Measurements from ENCODE around the gene CHL1. TPM values are rescaled to one million over a fixed set of nuclear protein-coding genes. Genes with fewer than 3 reads are reported as not detected.

Gene CHL1
- total and polyA plus RNA-seq, 2 of the 8 experiments (the other 6 are each of a cell fraction or from before 2014, with no cell fraction given): 0.05 to 0.99 TPM

DNA sequence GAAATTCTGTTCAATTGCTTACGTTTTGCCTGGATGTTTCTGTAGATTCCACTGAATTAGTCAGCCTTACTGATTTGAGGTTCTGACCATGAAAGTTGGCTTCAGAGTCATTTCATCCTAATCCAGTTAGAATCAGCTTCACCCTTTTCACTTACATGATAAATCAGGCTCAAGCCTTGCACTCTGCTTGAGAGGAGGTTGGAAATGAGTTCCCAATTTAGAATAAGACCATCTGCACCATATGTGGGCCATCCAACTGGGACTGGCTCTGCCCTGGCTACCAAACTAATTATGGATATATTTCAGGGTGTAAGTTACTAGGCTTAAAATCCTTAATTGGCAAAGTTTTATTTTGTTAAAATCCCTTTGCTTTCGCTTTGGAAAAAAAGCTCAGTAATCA, 255.7 kb downstream of the CHL1 start:
- Histone ChIP-seq H3K4me3 (ENCODE audit: extremely low read depth in 1 of 4, insufficient read depth in 2 of 4, low read depth in 3 of 4, low read length in 4 of 4) (no peak overlapping the region), H3K4ac (replicated peaks; ENCODE audit: insufficient read length, low read depth, low read length) (no peak overlapping the region), H4K91ac (replicated peaks; ENCODE audit: insufficient read length, low read length) (no peak overlapping the region), H3K56ac (replicated peaks; ENCODE audit: insufficient read length, low read depth, low read length) (no peak overlapping the region), H3K18ac (ENCODE audit: extremely low read depth, low read length) (no peak overlapping the region), H3K9ac (replicated peaks in 1 of 4; ENCODE audit: extremely low read depth in 1 of 4, low read depth in 3 of 4, low read length in 3 of 4) (no peak overlapping the region), H2BK20ac (ENCODE audit: low read length) (no peak overlapping the region), H3K27me3 (replicated peaks in 1 of 4; ENCODE audit: control insufficient read depth in 3 of 4, extremely low read depth in 1 of 4, insufficient read depth in 3 of 4, low read length in 3 of 4) (no peaks in the 10 kb centered on the region), H3K9me3 (ENCODE audit: insufficient read depth in 2 of 2, low read depth in 1 of 2, low read length in 1 of 2) (no peaks in the 10 kb centered on the region), H3K4me2 (ENCODE audit: insufficient read depth in 1 of 2, low read depth in 2 of 2, low read length in 2 of 2) (no peak overlapping the region), H2BK12ac (ENCODE audit: low read depth, low read length) (no peak overlapping the region), H4K8ac (ENCODE audit: extremely low read depth, insufficient read depth, low read length) (no peak overlapping the region), H3K23me2 (ENCODE audit: low read depth, low read length) (no peaks in the 10 kb centered on the region), H3K4me1 (replicated peaks in 1 of 4; ENCODE audit: control insufficient read depth in 3 of 4, insufficient read depth in 4 of 4, low read length in 3 of 4) (peaks cover 0 to 10% (median under 1%) of the 10 kb centered on the region in 4 experiments; a peak in 4 of 7 replicates), H4K5ac (ENCODE audit: insufficient read length, low read depth, low read length) (no peak overlapping the region), H2AK5ac (ENCODE audit: low read depth, low read length) (no peak overlapping the region), H3K27ac (ENCODE audit: low read depth, low read length) (no peak overlapping the region), H3K14ac (ENCODE audit: insufficient read length) (no peak overlapping the region), H4K20me1 (replicated peaks in 1 of 2; ENCODE audit: control insufficient read depth in 1 of 2, insufficient read depth in 2 of 2, low read length in 2 of 2) (no peaks in the 10 kb centered on the region), H2AFZ (ENCODE audit: low read length) (no peak overlapping the region), H3K36me3 (ENCODE audit: control insufficient read depth in 2 of 4, insufficient read depth in 4 of 4, low read length in 3 of 4) (no peaks in the 10 kb centered on the region), H3K79me1 (ENCODE audit: low read depth, low read length) (no peaks in the 10 kb centered on the region), H3K23ac (ENCODE audit: insufficient read length) (no peak overlapping the region), H3K79me2 (ENCODE audit: control insufficient read depth in 1 of 2, insufficient read depth in 2 of 2, low read length in 2 of 2) (no peaks in the 10 kb centered on the region), H2BK5ac (ENCODE audit: low read depth, low read length) (no peak overlapping the region), H2BK120ac (replicated peaks; ENCODE audit: low read depth, low read length) (no peak overlapping the region), H2BK15ac (ENCODE audit: low read length) (no peak overlapping the region)
- POLR2A ChIA-PET (ENCODE audit: partially characterized antibody): no interaction called here
- no peak for DNase-seq (ENCODE audit: low read depth in 1 of 2, low spot score in 2 of 2)
- no peak for FAIRE-seq
- 91% methylated on average over 2 of the region's 2 CpGs; no CpG with 5 or more reads in 1 of the 2 experiments for WGBS, 2 experiments (ENCODE audit: extremely low coverage in 1 of 2, insufficient coverage in 1 of 2, insufficient read length in 1 of 2, insufficient replicate concordance in 2 of 2, low coverage in 1 of 2, low lambda C conversion rate in 2 of 2, missing lambda C conversion rate in 1 of 2)
- CTCF ChIA-PET (ENCODE audit: partially characterized antibody): interaction anchor here (1.1 kb wide), 1 partner anchor 74 kb away, joined by 3 read pairs; no protein-coding TSS in a partner anchor
- TF ChIP-seq SUZ12 (IDR thresholded peaks at IDR 0.05; ENCODE audit: low read length) (no peak), KDM1A (IDR thresholded peaks at IDR 0.05; ENCODE audit: borderline replicate concordance, low read length) (no peak), RFX5 (IDR thresholded peaks at IDR 0.05; ENCODE audit: borderline replicate concordance, low read depth, low read length) (no peak), SP4 (IDR thresholded peaks at IDR 0.05; ENCODE audit: low read length) (no peak), ASH2L (IDR thresholded peaks at IDR 0.05; ENCODE audit: low read length) (no peak), POU5F1 (IDR thresholded peaks at IDR 0.05; ENCODE audit: low read depth, low read length) (no peak), TCF12 (IDR thresholded peaks at IDR 0.05; ENCODE audit: low read depth, low read length) (no peak), NANOG (IDR thresholded peaks at IDR 0.05; ENCODE audit: insufficient read depth, low read depth, low read length, poor library complexity, severe bottlenecking) (no peak), TAF1 (IDR thresholded peaks at IDR 0.05; ENCODE audit: low read depth, low read length) (no peak), HDAC2 (IDR thresholded peaks at IDR 0.05; ENCODE audit: borderline replicate concordance in 1 of 2, low read depth in 2 of 2, low read length in 2 of 2) (no peak), EP300 (IDR thresholded peaks at IDR 0.05; ENCODE audit: borderline replicate concordance in 1 of 2, low read depth in 2 of 2, low read length in 2 of 2) (no peak), KDM5A (IDR thresholded peaks at IDR 0.05; ENCODE audit: low read length) (no peak)
- TF ChIP-seq, protein P1, sequence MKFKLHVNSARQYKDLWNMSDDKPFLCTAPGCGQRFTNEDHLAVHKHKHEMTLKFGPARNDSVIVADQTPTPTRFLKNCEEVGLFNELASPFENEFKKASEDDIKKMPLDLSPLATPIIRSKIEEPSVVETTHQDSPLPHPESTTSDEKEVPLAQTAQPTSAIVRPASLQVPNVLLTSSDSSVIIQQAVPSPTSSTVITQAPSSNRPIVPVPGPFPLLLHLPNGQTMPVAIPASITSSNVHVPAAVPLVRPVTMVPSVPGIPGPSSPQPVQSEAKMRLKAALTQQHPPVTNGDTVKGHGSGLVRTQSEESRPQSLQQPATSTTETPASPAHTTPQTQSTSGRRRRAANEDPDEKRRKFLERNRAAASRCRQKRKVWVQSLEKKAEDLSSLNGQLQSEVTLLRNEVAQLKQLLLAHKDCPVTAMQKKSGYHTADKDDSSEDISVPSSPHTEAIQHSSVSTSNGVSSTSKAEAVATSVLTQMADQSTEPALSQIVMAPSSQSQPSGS (IDR thresholded peaks at IDR 0.05; ENCODE audit: low read length): no peak
